Mucosa of stomach (tissue), 1 donor: ENCODE measurements around the gene ANKUB1.
A peak's percentile ranks its signal among the peaks of the same experiment; 100 is the strongest.

ENCODE experiments used
- H3K27me3 ChIP-seq: one replicate; pipeline ENCODE4 v1.7.0; 2013; ENCODE audit warnings: mild to moderate bottlenecking, low read length; ENCODE audit not compliant: control insufficient read depth, insufficient read depth
- H3K36me3 ChIP-seq: one replicate; pipeline ENCODE4 v1.7.0; 2013; ENCODE audit warnings: low read length; ENCODE audit not compliant: control insufficient read depth, insufficient read depth
- H3K4me1 ChIP-seq: one replicate; pipeline ENCODE4 v1.7.0; 2013; ENCODE audit warnings: mild to moderate bottlenecking, low read length; ENCODE audit not compliant: control insufficient read depth, insufficient read depth
- H3K4me3 ChIP-seq: one replicate; pipeline ENCODE4 v1.7.0; 2013; ENCODE audit warnings: low read length
- H3K9ac ChIP-seq: one replicate; pipeline ENCODE4 v1.7.0; 2013; ENCODE audit warnings: mild to moderate bottlenecking, low read length, moderate library complexity
- H3K9me3 ChIP-seq: one replicate; pipeline ENCODE4 v1.7.0; 2013; ENCODE audit warnings: mild to moderate bottlenecking, low read length, moderate library complexity; ENCODE audit not compliant: control insufficient read depth
- donor health status: Pancreatic carcinoma.

ANKUB1 gene

DNA sequence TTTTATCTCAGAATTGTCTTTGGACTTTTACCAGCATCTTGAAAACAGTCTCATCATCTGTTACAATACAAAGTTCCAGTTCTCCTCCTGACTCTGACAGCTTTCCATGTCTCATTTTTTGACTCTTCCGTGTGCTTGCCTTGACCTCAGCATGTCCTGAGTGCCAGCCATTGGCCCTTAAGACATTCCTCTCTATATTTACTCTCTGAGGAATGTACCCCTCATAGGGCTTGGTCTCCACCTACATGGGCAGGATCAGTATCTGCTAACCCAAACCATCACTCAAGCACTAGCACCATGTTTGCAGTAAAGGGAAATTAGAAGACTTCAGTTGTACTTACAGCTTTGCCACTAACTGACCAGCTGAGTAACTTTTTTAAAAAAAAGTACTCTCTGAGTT lies 16.2 kb downstream of the ANKUB1 start:
- peaks cover 7% of the 10 kb centered on the region for H3K4me1 ChIP-seq
- no peak overlapping the region for H3K4me3 ChIP-seq
- no peaks in the 10 kb centered on the region for H3K9me3 ChIP-seq
- H3K9ac ChIP-seq: no peak overlapping the region
- H3K27me3 ChIP-seq: no peaks in the 10 kb centered on the region
- no peaks in the 10 kb centered on the region for H3K36me3 ChIP-seq

DNA sequence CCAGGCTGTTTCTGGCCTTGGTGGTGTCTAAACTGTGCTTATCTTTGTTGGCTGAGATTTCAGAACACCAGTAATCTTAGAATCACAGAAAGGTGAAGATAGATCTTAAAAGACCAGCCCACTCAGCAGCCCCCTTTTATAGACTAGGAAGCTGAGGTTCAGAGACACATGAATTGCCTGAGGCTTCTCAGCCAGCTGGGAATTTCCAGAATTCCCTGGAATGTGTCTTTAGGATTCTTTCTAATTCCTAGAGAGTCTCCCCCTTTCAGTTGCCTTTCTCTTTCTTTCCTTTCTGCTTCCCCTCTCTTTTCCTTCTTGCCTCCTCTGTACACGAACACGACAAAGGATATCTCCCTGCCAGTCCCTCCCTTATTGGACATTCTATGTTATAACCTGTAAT lies 19.5 kb downstream of the ANKUB1 start:
- H3K9ac ChIP-seq: no peak overlapping the region
- H3K36me3 ChIP-seq: no peaks in the 10 kb centered on the region
- no peaks in the 10 kb centered on the region for H3K27me3 ChIP-seq
- peaks cover 5% of the 10 kb centered on the region for H3K4me1 ChIP-seq
- no peaks in the 10 kb centered on the region for H3K9me3 ChIP-seq
- H3K4me3 ChIP-seq: no peak overlapping the region

DNA sequence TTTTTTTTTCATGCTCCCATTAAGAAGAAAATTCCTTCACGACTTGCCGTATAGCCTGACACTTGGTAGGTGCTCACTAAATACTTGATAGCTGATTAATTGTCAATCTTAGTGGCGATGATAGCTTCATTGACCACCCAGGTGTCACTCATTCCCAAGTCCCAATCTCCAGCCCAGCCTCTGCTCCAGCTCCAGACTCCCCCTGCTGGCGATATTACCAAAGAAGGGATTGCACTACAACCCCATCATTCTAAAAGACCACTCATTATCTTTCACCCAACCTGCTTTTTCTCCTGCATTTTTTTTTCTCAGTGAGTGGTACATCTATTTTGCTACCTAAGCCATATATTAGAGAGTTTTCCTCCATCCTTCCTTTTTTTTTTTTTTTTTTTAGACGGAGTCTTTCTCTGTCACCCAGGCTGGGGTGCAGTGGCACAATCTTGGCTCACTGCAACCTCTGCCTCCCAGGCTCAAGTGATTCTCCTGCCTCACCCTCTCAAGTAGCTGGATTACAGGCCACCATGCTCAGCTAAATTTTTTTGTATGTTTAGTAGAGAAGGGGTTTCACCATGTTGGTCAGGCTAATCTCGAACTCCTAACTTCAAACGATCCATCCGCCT lies 20.6 kb downstream of the ANKUB1 start:
- H3K27me3 ChIP-seq: no peaks in the 10 kb centered on the region
- no peaks in the 10 kb centered on the region for H3K9me3 ChIP-seq
- H3K9ac ChIP-seq: no peak overlapping the region
- H3K4me3 ChIP-seq: no peak overlapping the region
- H3K4me1 ChIP-seq: no peaks in the 10 kb centered on the region
- H3K36me3 ChIP-seq: no peaks in the 10 kb centered on the region

DNA sequence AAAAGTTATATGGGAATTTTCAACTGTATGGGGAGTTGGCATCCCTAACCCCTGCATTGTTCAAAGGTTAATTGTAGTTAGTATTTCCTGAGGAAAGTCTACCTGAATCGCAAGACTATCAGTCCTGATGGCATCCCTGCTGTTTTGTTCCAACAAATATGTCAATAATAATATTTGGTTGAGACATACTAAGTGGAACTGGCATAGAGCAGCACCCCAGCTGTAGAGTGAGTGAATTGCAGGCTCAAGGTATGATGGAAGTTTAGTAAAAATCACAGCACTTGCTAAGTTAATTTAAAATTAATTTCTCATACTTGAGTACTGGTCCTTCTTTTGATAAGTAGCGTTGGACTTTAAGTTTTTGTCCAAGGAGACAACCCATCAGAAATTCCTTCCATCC lies 22.1 kb downstream of the ANKUB1 start:
- Histone ChIP-seq H3K36me3 (no peaks in the 10 kb centered on the region), H3K9me3 (no peaks in the 10 kb centered on the region), H3K9ac (no peak overlapping the region), H3K27me3 (no peaks in the 10 kb centered on the region), H3K4me1 (no peaks in the 10 kb centered on the region), H3K4me3 (no peak overlapping the region)

DNA sequence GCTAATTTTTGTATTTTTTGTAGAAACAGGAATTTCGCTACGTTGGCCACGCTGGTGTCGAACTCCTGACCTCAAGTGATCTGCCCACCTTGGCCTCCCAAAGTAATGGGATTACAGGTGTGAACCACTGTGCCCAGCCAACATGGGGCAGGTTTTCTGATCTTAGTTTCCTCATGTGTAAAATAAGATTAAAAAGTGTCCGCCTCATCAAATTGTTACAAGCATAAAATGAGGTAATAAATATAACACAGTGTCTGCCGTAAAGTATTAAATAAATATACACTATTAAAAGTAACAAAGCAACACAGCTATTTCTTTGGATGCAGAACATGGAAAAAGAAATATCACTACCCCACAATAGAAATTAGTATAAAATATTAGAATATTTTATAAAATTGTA lies 23.6 kb downstream of the ANKUB1 start:
- H3K4me3 ChIP-seq: no peak overlapping the region

DNA sequence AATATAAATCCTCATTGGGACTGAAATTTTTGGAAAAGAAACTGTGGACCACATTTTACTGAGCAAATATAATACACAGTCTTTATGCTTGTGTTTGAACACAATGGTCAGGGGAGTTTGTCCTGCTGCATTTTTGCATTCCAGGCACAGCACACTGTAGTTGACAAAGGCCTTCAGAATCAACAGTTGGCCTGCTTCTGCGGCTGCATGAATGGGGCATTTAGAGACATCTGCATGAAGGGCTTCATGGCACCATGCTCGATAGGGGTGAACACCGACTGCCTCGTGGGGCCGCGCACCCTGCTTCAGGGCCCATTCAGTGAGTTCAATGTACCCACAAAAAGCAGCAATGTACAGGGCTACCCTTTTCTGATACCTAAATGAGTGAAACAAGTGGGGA lies 24.6 kb downstream of the ANKUB1 start:
- Histone ChIP-seq H3K27me3 (peaks cover 5% of the 10 kb centered on the region), H3K4me3 (no peak overlapping the region), H3K4me1 (no peaks in the 10 kb centered on the region), H3K9me3 (no peaks in the 10 kb centered on the region), H3K36me3 (no peaks in the 10 kb centered on the region), H3K9ac (no peak overlapping the region)

More for the DNA sequence above, 23.6 kb downstream of the ANKUB1 start:
- Histone ChIP-seq H3K27me3 (peaks cover 5% of the 10 kb centered on the region), H3K9ac (no peak overlapping the region), H3K36me3 (no peaks in the 10 kb centered on the region), H3K9me3 (no peaks in the 10 kb centered on the region), H3K4me1 (no peaks in the 10 kb centered on the region)

DNA sequence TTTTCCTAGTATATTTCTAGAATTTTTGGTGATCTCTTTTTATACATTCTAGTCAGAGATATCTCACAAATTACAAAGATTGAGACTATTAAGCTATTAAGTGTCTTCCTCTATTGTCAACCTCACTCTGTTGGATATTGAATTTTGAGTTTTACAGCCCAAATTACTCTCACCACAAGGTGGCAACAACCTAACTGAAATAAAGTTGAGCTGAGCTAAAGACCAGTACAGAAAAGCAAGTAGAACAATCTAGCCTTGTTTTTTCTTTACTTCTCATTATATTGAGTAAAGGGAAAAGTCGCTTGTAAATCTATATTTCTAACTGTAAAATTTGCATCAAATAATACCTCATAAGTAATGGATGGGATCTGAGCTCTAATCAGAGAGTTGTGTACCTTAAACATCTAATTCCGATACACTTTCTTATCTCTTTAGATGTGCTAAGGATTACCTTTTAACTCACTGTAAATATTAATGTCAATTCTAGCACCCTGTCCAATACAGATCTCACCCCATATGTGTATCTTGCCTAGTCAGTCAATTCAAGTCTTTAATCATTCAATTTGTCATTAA lies 26.5 kb downstream of the ANKUB1 start:
- no peak overlapping the region for H3K4me3 ChIP-seq
- H3K4me1 ChIP-seq: no peaks in the 10 kb centered on the region
- H3K36me3 ChIP-seq: no peaks in the 10 kb centered on the region
- H3K9ac ChIP-seq: no peak overlapping the region
- H3K27me3 ChIP-seq: peaks cover 5% of the 10 kb centered on the region
- H3K9me3 ChIP-seq: no peaks in the 10 kb centered on the region

DNA sequence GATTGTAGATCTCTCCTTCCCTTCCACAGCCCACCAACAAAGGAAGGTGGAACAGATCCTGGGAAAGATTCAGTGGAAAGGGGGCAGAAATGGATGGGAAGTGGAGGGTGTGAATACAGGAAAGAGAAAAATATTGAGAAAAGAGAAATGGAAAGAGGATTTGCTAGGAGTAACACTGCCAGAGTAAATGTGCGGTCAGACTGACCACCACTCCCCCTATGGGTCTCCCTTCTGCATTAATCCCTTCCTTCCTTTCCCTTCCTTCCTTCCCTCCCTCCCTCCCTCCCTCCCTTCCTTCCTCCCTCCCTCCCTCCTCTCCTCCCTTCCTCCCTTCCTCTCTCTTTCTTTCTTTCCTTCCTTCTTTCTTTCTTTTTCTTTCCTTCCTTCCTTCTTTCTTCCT lies 28.1 kb downstream of the ANKUB1 start:
- Histone ChIP-seq H3K27me3 (peaks cover 5% of the 10 kb centered on the region), H3K36me3 (no peaks in the 10 kb centered on the region), H3K9me3 (no peaks in the 10 kb centered on the region), H3K9ac (no peak overlapping the region), H3K4me3 (no peak overlapping the region), H3K4me1 (no peaks in the 10 kb centered on the region)

DNA sequence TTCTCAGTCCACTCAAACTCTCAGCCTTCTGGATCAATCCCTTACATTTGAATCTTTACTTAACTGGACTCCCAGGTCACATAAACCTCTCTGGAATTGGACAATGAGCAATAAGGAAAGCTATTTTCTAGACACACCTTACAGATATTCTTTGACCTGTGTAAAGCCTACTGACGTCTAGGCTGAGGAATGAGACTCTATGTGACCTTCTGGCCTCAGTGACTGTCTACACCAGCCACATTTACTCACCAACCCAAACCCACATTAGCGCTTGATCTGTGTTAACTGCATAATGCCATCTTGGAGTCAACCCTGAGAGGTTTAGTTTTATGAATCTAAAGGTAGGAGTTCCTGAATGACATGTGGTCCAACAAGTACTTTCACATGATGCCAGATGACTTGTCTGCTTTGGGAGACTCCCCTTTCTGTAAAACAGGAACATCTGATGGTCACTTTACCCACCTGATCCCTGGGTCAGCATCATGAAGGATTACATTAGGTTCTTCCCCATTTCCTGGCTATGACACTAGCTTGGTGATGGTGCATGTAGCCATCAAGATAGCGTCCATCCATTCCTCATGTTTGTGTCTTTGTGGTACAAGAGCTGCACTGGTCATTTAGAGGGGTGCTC lies 28.7 kb downstream of the ANKUB1 start:
- H3K4me3 ChIP-seq: no peak overlapping the region
- H3K9me3 ChIP-seq: no peaks in the 10 kb centered on the region
- no peaks in the 10 kb centered on the region for H3K4me1 ChIP-seq
- no peaks in the 10 kb centered on the region for H3K36me3 ChIP-seq
- no peak overlapping the region for H3K9ac ChIP-seq
- peaks cover 5% of the 10 kb centered on the region for H3K27me3 ChIP-seq

DNA sequence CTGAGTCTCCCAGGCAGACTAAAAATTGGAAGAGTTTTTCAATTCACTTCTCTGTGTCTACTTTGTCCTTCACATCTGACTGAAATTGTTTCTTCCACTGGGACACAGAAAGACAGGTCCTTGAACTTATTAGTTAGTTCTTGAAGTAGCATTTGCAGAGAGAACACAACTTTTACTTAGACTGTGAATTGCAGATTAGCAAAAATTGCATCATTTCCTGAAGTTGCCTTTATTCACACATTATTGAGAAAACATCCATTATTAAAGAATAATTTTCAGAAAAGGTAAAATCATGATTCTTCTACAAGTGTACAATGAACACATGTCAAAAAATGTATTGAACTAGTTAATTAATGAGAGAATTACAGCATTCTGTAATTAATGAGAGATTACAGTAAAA lies 38.6 kb downstream of the ANKUB1 start:
- H3K9me3 ChIP-seq: no peaks in the 10 kb centered on the region
- no peak overlapping the region for H3K4me3 ChIP-seq

DNA sequence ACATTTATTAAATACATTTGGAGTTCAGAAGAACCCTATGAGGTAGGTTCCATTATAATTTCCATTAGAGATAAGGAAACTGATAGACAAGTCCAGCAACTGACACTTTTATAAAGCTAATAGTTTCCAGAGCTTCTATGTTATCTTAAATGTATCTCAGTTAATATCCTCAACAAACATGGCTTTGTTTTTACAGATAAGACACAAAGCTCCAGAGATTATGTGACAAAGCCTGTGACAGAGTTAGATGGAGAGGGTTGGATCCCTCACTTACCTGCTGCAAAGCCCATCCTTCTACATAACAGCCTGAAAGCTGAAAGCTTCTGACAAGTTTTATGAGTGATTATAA lies 39.6 kb downstream of the ANKUB1 start:
- peak overlapping the region; percentile 23 for H3K4me3 ChIP-seq
- peak overlapping the region; percentile 91 for H3K9ac ChIP-seq

More for the DNA sequence above, 38.6 kb downstream of the ANKUB1 start:
- H3K36me3 ChIP-seq: no peaks in the 10 kb centered on the region
- H3K4me1 ChIP-seq: peaks cover 6% of the 10 kb centered on the region
- H3K9ac ChIP-seq: no peak overlapping the region
- no peaks in the 10 kb centered on the region for H3K27me3 ChIP-seq

DNA sequence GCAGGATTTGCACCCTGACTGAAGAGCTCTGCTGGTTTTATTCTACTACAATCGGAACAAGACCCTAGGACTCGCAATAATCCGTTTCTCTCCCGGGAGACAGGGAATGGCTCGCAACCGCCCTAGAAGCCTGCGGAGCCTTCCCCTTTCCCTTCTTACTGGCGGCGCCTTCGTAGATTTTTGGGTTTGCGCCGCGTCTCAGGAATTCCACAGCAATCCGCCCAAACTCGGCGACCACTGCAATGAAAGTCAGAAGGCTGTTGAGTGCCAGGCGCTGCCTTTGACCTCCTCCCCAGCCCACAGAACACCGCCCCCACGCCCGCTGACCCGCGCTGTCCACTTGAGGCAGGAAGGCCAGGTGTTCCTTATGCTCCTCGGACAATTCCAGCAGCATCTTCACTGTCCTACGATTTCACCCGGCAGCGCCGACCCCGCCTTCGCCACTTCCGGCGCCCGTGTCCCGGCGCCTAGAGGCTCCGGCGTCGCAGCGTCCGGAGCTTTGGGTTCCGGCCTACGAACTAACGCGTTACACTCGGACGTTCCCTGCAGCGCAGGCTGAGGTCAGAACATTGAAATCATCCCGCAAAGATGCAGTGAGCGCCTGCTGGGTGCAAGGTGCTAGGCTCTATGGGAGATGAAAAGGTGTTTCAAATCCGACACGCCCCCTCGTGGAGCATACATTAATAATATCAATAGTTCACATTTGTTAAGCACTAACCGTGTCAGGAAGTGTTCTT lies 40.1 kb downstream of the ANKUB1 start, which contains the start of gene COMMD2:
Gene COMMD2, minus strand, starts transcription at position 439 of the 737 bp plus-strand sequence. Its CDS starts 45 bp downstream, at position 394.
- Histone ChIP-seq H3K27me3 (no peaks in the 10 kb centered on the region), H3K36me3 (no peaks in the 10 kb centered on the region), H3K9me3 (no peaks in the 10 kb centered on the region), H3K4me3 (peak within 1 kb of the TSS; percentile 23), H3K4me1 (peaks cover 6% of the 10 kb centered on the region), H3K9ac (peak within 1 kb of the TSS; percentile 91)

More for the DNA sequence above, 39.6 kb downstream of the ANKUB1 start:
- Histone ChIP-seq H3K9me3 (no peaks in the 10 kb centered on the region), H3K4me1 (peaks cover 6% of the 10 kb centered on the region), H3K36me3 (no peaks in the 10 kb centered on the region), H3K27me3 (no peaks in the 10 kb centered on the region)
